CD4-positive, alpha-beta T cell treated with Interleukin-15 for 1 hour (primary cell): ENCODE measurements around the gene ADGRL3.
"Not testable (repeated sequence)": the region's sequence is repeated elsewhere in the genome, so short reads cannot be mapped to it uniquely, and the experiment has no call there.

ENCODE experiments used
- DNase-seq: peaks from one replicate; pipeline ENCODE4 v3.0.0-alpha.2; 2020

The ADGRL3 gene

GRCh38 chr4:61571761-61572559 is 371.8 kb downstream of the ADGRL3 start:
- DNase-seq, result no peak

DNA sequence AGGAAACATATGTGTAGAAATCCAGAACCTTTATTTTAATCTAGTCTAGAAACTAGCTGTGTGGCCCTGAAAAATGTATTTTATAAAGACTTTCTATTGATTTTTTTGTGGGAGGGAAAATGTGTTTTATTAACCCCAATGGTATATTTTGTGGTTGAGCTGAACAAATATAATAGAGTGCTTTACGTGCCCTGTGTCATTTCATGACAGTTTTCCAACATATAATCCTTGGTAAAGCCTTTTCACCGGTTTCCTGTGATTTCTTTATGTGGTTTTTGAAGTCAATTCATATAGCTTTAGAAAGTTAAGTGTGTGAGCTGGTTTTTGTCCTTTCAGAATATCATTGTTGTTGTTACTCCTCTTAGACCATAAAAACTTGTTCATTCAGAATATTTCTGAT is 375.7 kb downstream of the ADGRL3 start:
- DNase-seq, result no peak

DNA sequence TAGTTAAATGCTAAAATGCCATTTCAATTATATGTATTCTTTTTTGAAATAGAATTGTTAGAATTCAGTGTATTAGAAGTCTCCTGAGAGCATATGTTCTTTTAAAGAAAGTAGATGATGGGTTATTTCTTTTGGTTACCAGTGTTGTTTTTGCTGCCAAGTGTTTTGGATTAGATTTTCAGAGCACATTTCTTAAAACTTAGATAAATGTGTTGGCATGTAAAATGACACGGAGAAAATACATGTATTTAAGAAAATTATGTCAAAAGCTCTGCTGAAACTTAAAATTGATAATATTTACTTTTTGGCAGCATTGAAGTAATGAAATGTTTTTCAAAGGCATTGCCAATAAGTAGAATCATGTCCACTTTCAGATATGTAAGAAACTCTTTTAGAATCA is 379.7 kb downstream of the ADGRL3 start:
- no peak for DNase-seq

GRCh38 chr4:61580721-61581377 is 380.7 kb downstream of the ADGRL3 start:
- DNase-seq, result no peak

- no peak for DNase-seq
Observed at GRCh38 chr4:61583696-61584095, 383.6 kb downstream of the ADGRL3 start.

DNA sequence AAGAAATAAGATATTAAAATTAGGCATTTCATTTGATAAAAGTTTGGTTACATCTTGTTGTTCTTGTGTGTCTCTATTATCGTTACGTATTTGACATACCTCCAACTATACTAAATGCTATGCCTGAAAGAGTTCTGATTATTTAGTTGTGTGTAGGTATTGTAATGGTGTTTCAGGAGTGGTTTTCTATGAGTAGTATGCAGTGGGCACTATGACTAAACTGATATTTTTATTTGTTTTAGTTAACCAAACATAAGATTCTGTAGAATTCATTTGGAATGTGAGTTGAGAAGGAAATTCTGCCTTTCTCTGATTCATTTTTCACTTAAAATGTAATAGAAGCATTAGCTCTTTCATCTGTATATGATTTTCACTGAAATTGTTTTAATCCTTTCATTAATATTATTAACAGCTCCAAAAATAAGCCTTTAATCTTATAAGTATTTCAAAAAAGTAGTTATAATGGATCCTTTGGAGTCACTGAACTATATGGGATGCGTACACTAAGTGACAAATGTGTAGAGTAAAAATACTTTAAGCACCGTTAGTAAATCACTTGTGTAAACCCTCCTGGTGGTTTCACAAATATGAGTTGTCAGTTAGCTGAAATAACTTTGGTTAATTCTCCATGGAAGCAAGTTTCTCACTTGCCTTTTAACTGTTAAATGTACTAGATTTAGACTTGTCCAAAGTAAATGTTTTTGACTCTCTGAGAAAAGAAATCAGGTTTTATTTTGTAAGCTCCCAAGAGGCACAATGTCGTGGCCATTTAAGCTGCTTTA is 388.7 kb downstream of the ADGRL3 start:
- DNase-seq, result no peak

DNA sequence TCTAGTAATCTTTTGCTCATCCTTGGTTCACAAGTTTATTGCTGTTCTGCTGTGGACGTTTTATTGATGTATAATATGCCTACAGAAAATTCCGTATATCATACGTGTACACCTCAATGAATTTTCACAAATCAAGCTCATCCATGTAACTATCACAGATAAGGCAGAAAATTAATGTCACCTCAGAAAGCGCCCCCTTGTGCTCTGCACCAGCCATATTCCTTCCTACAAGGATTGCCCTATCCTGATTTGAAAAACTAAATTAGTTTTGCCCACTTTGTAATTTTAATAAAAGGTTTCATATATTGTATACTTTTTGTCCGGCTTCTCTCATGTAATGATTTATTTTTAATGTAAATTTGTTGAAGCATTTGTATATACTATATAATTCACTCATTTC is 390.8 kb downstream of the ADGRL3 start:
- no peak for DNase-seq

- no peak for DNase-seq
Observed at GRCh38 chr4:61596606-61597340, 396.6 kb downstream of the ADGRL3 start.

DNA sequence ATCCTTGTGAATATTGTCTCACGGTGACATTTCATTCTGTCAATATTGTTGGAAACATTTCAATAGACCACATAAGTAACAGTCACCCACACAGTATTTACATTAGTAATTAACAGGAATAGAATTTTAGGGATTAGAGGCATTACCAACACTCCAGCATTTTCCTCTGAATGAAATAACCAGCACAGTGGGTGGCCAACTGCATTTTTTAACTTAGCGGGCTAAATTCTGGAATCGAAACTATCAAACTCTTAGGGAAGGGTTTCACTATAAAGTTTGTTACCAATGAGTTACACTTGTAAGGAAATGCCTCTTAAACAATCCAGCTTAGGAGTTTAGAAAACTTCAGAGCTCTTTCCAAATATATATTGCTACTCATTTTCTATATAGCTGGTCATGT is 403.0 kb downstream of the ADGRL3 start:
- DNase-seq, result no peak

GRCh38 chr4:61604054-61604453 is 403.9 kb downstream of the ADGRL3 start:
- DNase-seq, result no peak

- no peak for DNase-seq
Observed at GRCh38 chr4:61605984-61606383, 405.9 kb downstream of the ADGRL3 start.

DNA sequence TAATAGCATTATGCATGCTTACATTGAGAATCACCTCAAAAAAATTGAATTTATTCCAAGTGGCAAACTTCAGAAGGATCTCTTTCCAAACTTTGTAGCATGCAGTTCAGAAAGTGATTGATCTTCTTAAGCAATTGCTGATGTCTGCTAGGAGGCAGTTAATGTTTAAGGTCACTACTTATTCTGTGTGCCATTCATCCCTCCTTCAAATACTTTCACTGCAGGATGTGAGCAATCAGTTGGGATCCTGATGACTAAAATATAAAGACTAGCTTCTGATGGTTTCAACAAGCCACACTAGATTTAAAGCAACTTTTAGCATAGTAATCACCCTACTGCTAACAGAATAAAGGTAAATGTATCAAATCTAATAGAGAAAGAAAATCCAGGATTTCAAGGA is 414.1 kb downstream of the ADGRL3 start:
- DNase-seq, result no peak

- DNase-seq, result no peak
Observed at GRCh38 chr4:61619528-61619927, 419.4 kb downstream of the ADGRL3 start.

GRCh38 chr4:61628282-61628681 is 428.2 kb downstream of the ADGRL3 start:
- DNase-seq, result no peak

DNA sequence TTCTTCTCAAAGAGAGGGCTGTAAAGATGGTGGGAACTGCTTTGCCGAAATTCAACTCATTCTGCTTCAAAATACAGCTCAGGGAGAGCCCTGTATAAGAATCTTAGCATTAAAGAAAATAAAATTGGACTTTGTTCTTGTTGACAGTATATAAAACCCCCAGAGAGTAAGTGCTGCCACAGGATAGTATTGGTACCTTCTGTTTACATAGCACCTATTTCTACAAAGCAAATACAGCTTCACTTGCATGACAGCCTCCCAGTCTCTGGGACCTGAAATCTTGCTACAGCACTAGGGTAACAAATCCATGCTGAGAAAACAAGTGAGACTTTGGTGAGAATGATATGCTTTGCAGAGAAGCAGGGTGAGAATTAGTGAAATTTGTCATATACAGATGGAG is 428.6 kb downstream of the ADGRL3 start:
- DNase-seq, result no peak

- DNase-seq, result no peak
Observed at GRCh38 chr4:61630548-61630947, 430.4 kb downstream of the ADGRL3 start.

DNA sequence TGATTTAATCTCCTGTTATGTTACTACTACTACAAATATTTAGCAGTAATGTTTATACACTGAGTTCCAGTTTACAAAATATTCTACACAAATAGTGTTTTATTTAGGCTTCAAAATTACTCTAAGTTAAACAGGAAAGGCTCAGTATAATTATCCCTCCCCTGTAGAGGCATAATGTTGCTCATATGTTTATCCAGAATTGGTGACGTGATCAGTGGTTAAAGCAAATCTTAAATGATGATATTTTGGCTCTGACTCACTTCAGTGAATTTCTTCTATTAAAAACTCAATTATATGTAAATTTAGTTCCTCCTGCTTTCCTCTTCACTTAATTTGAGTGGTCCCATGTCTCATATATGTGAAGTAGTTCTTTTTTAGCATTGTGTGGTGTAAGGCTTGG is 438.5 kb downstream of the ADGRL3 start:
- no peak for DNase-seq

DNA sequence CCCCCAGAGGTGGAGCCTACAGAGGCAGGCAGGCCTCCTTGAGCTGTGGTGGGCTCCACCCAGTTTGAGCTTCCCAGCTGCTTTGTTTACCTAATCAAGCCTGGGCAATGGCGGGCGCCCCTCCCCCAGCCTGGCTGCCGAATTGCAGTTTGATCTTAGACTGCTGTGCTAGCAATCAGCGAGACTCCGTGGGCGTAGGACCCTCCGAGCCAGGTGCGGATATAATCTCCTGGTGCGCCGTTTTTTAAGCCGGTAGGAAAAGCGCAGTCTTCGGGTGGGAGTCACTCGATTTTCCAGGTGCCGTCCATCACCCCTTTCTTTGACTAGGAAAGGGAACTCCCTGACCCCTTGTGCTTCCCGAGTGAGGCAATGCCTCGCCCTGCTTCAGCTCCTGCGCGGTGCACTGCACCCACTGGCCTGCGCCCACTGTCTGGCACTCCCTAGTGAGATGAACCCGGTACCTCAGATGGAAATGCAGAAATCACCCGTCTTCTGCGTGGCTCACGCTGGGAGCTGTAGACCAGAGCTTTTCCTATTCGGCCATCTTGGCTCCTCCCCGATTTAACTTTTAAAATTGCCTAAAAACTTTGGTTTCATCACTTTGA is 446.7 kb downstream of the ADGRL3 start:
- DNase-seq, result not testable (repeated sequence)

DNA sequence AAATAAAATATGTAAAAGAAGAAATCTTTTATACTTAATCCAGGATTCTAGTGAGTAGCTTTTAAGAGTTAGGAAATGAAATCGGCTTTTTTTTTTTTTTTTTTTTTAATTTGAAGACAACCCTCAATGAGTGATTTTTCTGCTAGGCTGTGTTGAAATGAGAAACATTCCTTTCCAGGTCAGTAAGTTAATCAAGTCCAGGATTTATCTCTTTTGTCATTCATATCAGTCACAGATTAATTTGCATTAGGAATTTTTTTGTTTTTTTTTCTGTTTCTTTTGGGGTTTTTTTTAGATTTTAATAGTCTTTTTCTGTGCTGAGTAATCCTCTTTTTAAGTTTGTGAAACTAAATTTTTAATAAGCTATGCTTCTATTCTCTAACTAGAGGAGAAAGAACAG is 448.1 kb downstream of the ADGRL3 start:
- DNase-seq, result no peak

- no peak for DNase-seq
Observed at GRCh38 chr4:61657016-61657415, 456.9 kb downstream of the ADGRL3 start.

DNA sequence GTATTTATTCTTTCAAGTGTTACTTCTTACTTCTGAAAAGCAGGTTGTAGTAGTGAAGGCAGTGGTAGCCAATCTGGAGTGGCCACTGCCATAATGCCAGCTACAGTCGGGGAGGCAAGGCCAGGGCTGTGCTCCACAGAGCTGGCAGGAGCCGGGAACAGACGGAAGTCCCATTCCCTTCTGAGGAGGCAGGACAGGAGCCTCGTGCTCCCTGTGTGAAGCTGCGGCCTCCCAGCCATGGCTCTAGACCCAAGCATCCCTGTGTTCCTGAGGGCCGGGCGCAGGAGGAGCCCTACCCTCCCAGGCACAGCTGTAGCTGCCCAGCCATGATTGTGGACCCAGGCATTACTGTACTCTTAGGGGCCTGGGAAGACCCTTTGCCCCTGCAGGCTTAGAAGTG is 461.8 kb downstream of the ADGRL3 start:
- DNase-seq, result no peak

DNA sequence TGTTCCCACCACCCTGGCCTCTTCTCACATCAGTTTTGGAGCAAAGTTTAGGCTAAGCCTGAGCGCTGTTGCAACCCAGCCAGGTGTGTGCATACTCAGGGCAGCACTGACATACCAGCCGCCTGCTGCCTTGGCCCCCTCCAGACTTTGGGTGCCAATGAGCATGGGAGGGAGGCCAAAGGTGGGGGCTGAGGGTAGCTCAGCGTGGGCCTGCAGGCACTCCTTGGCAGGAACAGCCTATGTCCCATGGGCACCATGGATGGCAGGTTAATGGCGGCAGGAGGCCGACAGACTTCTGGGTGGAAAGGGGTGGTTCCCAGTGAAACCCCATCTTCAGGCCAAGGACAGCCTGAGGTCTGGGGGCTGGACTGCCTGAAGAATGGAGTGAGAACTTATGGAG is 462.2 kb downstream of the ADGRL3 start:
- no peak for DNase-seq

GRCh38 chr4:61663310-61663709 is 463.2 kb downstream of the ADGRL3 start:
- no peak for DNase-seq
